ENCODE results near the gene SLC15A3. TPM values are rescaled to one million over a fixed set of nuclear protein-coding genes. Genes with fewer than 3 reads are reported as not detected.

The SLC15A3 gene
- total RNA-seq (2014; rRNA removed; shearing (Covaris generic)): 0.10 and 0.32 TPM in 2 replicates
- polyA plus RNA-seq (2015; cell fraction: cytosol; rRNA removed): 0.09 and 0.29 TPM in 2 replicates
- polyA plus RNA-seq (2015; cell fraction: nucleus; rRNA removed): 0.67 and 0.83 TPM in 2 replicates

DNA sequence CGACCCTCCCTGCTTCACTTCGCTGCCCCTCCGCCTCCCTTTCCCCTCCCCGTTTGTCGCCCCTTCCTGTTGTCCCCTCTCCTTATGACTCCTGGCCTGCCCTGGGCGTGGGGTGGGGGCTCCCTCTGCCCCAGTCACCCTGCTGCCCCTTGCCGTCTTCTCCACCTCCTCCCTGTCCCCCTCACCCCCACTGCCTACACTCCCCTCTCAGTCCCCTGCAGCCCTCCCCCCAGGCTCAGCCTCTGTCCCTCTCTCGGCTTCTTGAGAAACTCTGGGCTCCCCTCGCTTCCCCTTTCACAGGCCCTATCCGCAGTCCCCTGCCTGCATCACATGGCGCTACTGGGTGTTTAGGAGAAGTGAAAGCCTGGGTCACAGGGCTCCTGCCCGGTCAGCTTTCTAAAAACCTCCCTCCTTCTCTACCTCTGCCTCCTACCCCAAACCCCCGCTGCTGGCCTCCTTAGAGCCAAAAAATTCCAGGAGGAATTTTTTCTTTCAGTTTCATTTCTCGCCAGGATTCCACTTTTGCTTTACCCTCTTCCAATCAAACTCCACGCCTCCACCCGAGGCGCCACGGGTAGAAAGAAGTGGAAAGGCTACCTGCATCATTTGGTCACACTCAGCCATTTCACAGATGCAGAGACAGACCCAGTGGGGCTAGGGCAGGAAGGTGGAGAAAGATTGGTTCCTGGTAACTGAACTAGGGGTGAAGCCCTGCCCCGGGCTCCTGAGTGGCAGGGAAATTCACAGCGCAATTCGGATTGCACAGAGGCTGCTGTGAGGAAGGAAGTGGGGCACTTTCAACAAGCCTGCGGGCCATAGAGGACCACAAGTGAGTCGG lies at the start of gene SLC15A3:
SLC15A3 (minus strand) TSS at position 273 of the 838 bp plus-strand sequence. CDS start 625 bp downstream, outside the sequence.
- no peak for DNase-seq (ENCODE audit: low read depth)

DNA sequence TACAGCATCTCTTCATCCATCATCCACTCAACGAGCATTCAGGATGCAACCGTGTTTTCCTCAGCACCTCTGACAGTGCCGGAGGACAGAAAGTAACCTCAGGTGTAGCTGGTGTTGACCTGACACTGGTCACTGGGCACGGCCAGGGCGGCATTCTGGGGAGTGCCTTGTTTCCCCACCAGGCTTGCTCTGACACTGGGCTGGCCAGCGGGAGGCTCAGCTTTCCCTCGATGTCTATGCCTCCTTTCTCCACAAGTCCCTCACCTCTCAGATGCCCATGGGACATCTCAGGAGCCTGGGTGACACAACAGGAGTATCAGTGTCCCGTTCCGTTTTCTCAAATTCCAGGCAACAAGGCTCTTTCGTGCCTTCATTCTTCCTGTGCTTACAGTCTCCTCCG lies 48.5 kb upstream of the SLC15A3 start:
- no peak for DNase-seq (ENCODE audit: low read depth)

DNA sequence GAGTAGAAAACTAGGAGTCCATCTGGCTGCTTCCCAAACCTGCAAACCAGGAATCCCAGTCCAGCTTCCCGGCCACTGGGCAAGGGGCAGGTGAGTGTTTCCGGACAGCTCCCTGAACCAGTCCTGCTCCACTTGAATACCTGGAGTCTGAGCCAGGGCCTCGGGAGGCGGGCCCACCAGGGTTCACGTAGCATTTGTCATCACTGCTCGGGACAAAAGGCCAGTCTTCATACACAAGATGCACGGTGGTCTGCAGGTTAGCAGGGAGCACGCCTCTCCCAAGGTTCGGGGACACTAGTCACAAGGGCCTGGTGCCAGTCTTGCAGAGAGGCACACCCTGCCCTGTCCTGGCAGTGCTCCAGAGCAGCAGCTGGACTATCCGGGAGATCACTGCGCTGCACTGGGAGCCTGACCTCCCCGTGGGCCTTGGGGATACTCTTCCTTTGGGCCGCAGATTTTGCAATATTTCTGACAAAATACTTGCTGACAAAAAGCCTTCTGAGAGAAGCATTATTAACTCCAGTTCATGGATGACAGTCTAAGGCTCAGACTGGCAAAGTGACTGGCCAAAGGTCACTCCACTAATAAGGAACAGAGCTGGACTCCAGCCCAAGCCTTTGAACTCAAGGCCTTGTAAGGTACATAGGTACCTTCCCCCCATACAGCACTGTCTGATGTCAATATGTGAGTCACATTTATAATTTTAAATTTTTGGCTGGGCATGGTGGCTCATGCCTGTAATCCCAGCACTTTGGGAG lies 44.6 kb upstream of the SLC15A3 start:
- no peak for DNase-seq (ENCODE audit: low read depth)

DNA sequence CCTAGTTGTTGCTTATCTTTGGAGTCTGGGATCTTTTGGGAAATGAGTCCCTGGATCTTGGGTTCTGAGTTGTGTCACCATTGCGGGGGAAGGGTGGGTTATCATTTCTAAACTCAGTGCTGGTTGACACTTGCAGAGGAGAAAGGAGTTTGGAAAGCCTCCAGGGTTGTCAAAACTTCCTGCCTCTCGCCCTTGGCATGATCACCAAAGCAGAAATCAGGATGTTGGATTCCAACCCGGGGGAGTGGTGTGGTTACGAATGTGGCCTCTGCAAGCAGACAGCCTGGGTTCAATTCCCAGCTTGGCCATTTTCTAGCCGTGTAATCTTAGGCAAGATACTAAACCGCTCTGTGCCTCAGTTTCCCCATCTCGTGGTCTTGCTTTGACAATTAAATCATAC lies 43.8 kb upstream of the SLC15A3 start:
- DNase-seq (ENCODE audit: low read depth): no peak

DNA sequence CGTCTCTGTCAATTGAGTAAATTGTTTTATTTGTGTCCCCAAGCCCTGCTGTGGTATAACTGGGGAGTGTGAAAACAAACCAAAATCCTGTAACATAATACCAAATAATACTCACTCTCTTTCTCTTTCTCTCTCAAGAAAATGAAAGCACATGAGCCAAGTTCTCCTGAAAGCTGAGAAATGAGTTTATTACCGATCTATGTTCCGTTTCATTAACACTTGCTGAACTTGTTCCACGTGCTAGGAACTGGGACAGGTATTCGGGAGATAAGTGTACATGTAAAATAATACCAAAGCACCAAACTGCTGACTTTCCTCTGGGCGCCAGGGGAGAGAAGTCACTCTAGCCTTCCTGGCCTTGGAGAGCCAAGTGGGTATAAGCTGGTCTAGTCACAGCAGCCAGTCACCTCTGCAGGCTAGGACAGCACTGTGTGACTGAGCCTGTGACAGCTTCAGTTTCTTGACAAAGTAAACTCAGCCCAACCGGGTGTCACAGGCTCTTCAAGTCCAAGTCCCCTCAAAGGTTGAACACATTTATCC lies 42.6 kb upstream of the SLC15A3 start:
- DNase-seq (ENCODE audit: low read depth): no peak

DNA sequence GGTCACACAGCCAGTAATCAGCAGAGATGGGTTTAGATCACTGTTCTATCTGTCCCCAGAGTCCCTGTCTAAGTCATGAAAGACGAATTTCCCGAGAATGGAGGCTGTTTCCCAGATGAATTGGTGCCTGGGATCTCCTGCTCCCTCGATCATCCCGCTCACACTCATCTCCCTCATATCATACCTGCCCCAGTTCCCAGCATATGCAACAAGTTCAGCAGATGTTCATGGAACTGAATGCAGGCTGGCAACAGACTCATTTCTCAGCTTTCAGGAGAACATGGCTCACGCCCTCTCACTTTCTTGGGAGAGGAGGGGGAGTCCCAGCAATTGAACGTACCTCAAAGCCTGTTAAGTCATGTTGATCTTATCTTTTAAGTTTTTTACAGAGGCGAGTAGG lies 41.6 kb upstream of the SLC15A3 start:
- no peak for DNase-seq (ENCODE audit: low read depth)

DNA sequence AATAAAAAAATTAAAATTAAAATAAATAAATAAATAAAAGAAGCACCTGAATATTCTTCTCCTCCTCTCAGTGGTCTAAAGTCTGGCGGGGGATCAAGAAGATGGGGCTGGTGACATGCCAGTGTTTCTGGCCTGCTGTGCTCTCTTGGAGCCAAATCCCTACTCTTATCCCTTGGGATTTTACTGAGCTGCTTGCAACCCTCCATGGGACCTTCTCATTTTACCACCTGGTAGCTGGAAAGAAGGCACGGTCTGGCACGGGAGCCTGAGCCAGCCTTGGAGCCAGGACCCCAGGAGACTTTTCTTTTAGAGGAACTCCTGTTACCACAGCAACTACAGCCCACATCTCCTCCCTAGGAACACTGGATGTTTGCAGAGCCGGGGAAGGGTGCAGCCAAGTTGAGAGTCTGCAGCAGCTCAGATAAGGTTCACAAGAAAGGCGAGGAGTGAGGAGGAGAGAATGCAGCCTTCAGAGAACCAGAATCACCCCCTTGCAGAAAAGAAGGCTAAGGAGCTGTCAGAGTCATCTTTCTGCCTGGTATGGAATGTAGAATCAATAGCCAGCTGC lies 41.0 kb upstream of the SLC15A3 start:
- DNase-seq (ENCODE audit: low read depth): no peak

DNA sequence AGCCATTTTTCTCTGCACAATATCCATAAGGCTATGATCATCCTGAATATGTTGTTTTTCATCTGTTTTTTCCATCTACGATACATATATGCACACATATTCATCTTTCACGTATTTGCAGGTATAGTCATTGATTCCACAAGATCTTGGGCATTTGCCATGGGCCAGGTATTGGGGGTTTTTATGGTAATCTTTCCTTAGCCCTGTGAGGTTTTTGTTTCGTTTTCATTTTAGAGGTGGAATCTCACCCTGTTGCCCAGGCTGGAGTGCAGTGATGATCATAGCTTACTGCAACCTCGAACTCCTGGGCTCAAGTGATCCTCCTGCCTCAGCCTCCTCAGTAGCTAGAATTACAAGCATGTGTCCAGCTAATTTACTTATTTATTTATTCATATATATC lies 39.5 kb upstream of the SLC15A3 start:
- DNase-seq (ENCODE audit: low read depth): no peak

DNA sequence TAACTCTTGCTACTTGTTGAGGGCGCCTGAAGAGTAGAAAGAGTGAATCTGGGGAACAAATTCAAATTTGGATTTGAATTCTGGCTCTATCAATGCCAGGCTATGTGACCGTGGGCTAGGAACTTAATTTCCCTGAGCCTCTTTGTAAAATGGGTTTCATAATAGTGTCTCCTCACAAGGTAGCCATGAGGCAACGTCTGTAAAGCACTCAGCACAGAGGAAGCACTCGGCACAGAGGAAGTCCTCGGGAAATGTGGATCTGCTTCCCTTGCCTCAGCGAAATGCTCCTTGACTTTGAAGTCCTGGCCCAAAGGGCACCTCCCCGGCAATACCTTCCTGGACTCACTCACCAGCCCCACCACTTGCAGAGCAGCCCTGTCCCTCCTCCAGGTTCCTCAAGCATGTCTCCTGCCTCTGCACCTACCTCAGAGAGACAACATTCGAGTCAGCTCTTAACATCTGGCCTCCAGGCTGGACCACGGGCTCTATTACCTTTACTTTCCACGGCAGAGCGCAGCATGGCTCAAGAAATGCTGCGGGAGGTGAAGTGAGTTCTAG lies 37.2 kb upstream of the SLC15A3 start:
- DNase-seq (ENCODE audit: low read depth): no peak

DNA sequence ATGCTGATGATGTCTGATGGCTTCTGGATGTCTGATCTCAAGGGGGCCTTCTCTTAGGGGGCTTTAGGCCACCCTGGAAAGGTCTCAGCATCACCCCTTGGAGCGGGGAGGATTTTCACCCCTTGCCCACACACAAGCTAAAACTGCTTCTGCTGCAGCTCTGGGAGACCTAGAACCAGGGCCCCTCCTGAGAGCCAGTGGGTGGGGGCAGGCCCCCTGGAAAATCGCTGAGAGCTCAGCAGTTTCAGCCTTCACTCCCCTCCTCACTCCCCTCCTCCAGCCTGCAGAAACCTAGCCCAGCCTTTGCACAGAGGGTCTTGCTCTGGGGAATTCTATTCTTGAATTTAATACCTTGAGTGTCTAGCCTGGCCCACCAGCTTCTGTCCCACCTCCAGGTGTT lies 36.7 kb upstream of the SLC15A3 start:
- DNase-seq (ENCODE audit: low read depth): no peak

DNA sequence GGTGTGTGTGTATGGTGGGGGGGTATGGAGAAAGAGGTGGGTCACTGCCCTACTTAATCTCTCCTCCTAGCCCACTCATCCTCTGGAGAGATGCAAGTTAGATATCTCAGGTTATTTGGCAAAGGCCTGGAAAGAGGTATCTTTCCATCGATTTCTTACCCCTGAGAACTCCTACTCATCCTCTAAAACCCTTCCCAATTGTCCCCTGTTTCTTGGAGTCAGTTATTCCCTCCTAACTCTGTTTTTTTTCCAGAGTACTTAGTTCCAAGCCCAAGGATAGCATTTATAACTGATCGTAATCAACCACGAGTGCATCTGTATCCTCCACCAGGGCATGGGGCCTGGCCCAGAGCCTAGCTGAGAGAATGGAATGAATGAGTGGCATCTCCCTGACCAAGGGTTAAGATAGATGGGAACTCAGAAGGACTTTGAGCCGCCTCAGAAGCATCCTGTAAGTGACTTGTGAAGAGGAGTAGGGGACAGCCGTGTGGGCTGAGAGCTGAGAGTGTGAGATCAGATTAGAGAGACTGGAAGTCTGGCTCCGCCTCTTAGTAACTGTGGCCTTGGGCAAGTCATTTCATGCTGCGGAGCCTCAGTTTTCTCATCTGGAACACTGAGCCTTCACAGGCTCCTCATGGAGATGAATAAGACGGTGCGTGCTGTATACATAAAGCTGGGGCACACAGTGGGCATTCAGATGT lies 35.8 kb upstream of the SLC15A3 start:
- no peak for DNase-seq (ENCODE audit: low read depth)

DNA sequence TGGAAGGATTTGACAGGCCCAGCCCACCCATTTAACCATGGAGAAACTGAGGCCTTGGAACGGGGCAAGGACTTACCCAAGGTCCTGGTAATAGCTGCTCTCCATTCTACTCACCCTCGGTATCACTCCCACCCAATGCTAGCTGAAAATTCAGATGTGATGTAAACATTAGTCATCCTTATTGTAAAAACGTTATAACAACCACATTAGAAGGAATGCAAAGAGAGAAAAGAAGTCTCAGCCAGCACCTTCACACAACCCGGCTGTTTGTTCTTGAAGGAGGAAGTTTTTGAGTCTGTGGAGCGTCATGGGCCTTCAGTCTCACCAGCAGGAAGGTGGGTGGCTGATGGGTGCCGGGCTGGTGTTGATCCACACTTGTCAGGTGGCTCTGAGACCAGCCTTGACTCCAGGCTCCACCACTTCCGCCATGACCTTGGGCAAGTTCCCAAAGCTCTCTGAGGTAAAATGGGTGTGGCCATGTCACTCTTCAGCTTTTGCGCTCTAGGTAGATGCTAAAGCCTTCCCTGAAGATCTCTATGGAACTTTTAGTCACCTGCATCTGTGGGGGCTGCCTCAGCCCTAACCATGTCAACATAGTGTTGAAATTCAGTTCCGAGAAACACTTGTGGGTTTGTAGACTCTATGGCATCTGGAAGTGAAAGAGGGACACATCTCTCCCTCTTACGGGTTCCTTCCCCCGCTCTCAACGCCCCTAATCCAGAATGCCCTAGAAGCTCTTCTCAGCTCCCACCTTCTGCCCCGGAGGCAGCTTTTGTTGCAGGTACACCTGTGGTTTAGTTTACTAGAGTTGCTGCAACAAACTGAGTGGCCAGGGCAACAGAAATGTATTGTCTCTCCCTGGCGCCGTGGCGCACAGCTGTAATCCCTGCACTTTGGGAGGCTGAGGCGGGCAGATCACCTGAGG lies 34.3 kb upstream of the SLC15A3 start:
- peak; percentile 71 for DNase-seq (ENCODE audit: low read depth)

DNA sequence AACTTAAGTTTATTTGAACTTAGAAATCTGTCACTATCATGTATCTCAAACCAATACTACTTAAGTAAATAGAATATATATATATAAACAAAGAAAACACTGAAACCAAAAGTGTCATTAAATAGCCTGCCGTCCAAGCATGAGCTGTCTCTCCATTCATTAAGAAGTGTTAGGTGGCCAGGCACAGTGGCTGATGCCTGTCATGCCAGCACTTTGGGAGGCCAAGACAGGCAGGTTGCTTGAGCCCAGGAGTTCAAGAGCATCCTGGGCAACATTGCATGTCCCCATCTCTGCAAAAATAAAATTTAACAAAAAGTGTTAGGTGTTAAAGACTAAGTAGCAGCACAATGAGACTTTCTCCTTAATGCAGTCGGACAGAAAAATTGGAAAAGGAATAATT lies 33.5 kb upstream of the SLC15A3 start:
- no peak for DNase-seq (ENCODE audit: low read depth)

DNA sequence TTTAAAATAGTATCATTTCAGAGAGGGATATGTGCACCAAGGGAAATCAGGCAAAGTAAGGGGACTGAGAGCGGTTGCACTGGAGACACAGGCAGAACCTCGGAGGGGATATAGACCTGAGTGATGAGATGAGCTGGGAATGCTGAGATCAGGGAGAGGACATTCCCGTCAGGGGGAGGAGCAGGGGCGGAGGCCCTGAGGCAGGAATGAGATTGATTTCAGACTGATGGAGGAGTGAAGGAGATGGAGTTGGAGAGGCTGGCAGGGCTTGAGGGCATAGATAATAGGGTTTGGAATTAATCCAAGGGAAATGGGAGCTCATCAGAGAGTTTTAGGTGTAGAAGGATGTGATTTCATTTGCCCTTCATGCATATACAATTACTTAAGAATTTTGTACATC lies 32.7 kb upstream of the SLC15A3 start:
- DNase-seq (ENCODE audit: low read depth): no peak

DNA sequence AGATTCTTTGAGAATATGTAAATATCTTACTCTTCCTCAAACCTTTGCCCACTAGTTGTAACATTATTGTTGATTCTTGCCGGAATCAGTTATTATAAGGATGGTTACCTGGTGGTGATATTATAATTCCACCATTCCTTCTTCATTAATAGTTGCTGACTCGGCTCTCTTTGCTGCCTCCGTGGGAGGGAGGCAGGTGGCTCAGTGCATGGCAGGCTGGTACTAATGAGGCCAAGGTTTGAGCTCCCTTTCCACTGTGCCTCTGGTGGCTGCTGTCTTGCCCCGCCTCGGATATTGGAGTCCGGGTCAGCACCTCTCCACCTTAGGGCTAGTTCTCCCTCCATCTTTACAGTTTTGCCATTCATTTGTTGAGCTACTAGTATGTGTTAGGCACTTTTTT lies 32.2 kb upstream of the SLC15A3 start:
- no peak for DNase-seq (ENCODE audit: low read depth)

DNA sequence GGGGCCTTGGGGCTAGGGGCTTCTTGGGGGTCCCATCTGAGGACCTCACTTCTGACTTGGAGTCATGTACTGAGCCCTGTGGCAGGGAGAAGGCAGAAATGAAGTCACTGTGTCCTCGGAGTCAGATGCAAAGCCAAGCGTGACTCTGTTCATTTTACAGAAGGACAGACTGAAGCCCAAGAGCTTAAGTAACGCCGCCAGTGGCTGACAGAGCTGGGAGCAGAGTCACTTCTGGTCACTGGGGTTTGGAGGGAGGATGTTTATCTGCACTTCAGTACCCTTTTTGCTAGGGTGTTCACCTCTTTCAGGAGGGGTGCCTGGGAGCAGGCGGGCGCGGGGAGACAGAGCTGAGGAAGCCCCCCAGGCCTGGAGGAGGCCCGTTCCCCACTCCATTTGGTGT lies 30.2 kb upstream of the SLC15A3 start:
- no peak for DNase-seq (ENCODE audit: low read depth)

DNA sequence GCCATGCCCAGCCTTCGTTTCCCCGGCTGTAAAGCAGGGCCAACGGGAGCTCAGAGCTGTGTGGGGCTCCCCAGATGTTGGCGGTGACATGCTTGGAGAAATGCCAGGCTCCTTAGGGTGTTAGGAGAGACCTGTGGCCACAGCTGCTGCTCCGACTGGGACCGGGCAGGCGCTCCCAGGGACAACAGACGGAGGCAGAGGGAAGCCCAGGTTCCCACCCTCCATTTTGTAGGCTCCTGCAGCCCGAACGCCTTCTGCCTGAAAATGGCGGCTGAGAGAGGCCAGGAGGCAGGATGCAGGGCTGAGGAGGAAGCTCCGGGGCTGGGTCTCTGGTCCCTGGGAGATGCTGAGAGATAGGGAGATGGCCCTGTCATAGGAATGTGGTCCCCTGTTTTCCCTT lies 29.5 kb upstream of the SLC15A3 start:
- DNase-seq (ENCODE audit: low read depth): no peak

DNA sequence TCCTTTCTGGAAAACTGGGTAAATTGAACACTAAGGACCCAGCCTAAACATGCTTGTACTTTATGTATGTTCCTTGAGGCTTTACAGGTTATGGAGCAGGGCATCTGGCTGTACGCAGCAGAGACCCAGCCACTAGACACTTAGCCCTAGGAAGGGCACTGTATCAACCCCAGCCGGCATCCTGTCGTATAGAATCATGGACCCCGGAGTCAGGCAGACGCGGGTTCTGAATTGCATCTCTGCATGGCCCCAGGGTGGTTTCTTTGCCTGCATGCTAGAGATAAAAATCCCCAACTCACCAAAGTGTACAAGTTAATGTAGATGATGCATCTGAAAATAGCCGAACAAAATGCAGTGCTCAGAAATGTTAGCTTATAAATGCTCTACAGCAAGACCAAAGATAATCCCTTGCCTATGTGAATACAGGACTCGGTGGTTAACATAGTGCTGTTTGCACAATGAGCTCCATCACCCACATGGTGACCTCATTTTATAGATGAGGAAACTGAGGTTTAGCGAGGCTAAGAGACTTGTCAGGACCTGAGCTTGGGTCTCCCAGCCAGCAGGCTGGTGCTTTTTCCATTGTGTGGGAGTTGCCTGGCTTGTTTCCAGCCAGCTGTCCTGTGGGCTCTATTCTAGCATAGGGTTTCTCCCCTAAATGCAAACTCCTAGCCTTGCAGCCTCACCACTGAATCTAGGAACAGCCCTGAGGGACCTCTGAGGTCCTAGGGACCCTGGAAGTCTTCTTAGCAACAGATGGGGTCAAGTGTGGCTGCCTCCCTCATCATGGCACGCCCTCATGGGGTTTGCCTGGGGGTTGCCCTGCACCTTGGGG lies 26.8 kb upstream of the SLC15A3 start:
- no peak for DNase-seq (ENCODE audit: low read depth)

DNA sequence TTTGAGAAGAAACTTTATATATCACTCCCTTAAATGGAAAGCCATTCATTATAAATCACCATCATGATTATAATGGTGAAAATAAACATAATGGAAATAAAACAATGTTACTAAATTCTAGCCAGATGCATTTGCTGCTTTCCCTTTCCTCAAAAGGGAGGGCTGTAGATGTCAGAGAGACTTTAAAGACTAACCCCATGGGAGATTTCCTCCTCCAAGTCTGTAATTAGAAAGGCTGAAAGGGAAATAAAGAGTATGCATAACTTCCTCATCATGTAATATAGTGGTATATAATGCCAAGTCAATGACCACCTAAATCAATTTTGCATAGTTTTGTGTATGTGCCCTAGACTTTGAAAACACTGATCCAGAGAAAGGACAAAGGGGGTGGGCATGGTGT lies 25.9 kb upstream of the SLC15A3 start:
- no peak for DNase-seq (ENCODE audit: low read depth)

Measured in HT1080 (cell line).